ENCODE data around the gene RNF144A.

RNF144A gene

DNA sequence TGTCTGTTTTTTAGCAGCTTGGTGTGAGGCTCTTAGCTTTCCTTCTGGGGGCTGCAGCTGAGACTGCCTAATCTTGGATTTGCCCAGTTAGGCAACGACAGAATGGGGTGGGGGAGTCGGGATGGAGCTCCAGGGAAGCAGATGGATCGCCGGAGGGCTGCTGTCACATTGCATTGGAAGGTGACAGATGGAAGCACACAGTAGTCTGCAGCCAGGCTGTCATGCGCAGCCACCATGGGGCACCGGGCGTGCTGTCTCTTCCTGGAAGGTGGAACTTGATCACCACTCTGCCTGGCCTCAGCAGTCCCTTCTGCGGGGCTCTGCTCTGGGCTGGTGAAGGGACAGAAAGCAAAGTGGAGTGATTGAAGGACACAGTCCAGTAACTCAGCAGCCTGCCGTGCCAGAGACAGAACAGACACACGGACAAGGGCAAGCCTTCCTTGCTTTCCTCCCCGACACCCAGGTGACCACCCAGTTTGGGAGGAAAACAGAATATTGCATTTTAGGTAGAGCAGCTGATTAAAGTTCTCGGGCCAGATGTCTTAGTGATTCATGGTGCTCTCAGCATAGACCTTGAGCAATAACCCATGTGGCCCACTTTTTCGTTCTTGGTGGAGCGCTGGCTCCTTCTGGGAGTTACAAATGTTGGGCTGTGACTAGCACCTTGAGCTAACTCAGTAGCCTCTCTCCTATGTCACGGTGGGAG lies 40.9 kb downstream of the RNF144A start:
- peak in 8 of 42 donors; percentile 8 to 48 (median 30) for DNase-seq
- intact Hi-C loops (cut with DNase I): no loop called here

DNA sequence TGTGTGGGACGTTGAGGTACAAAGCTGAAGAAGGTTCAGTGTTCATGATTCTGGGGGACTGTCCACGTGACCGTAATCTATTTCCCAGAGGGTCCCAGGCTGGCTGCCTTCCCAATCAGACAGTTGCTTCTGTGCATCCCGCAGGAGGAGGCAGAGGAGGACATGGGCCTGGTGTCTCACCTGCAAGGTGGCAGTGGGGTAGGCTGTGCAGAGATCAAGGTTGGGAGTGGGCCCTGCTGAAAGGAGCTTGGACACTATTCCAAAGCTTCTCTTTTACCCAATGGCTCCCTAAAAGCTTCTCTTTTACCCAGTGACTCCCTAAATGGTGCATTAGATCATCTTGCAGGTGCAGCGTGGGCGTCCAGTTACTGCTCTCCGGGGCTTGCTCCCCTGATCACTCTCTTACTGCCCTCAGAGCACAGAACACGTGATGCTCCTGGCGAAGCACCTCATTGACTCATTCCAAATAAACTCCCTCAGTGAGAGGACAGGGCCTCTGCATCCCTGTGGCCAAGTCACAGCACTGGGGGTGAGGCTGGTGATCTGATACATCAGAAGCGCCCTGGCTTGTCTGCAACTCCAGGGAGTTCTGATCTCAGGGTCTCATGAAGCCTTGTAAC lies 41.5 kb downstream of the RNF144A start:
- DNase-seq: peak in 14 of 42 donors; percentile 1 to 76 (median 63)
- intact Hi-C loops (cut with DNase I): no loop called here

DNA sequence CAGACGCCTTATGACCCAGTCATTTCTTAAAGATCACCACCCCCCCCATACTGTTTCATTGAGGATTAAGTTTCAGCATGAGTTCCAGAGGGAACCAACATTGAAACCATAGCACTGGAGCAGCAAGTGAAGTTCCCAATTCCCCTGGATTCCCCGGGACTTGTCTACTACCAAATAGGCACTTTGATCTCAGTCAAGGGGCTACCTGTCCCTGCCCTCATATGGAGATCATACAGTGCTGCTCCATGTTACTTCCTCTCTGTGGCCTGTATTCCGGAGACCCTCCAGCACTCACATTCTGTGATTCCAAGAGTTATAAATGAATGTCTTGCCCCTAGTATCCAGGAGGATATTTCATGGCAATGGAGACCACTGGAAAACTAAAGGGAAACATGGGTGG lies 42.5 kb downstream of the RNF144A start:
- intact Hi-C loops (cut with DNase I): no loop called here
- DNase-seq: peak in 7 of 42 donors; percentile 0 to 41 (median 4)

GRCh38 chr2:6960659-6961058 lies 43.4 kb downstream of the RNF144A start:
- peak in 6 of 42 donors; percentile 3 to 45 (median 22) for DNase-seq
- intact Hi-C loops (cut with DNase I): no loop called here

GRCh38 chr2:6963727-6964126 lies 46.5 kb downstream of the RNF144A start:
- intact Hi-C loops (cut with DNase I): no loop called here
- peak in 3 of 42 donors; percentile 1 to 31 (median 21) for DNase-seq

DNA sequence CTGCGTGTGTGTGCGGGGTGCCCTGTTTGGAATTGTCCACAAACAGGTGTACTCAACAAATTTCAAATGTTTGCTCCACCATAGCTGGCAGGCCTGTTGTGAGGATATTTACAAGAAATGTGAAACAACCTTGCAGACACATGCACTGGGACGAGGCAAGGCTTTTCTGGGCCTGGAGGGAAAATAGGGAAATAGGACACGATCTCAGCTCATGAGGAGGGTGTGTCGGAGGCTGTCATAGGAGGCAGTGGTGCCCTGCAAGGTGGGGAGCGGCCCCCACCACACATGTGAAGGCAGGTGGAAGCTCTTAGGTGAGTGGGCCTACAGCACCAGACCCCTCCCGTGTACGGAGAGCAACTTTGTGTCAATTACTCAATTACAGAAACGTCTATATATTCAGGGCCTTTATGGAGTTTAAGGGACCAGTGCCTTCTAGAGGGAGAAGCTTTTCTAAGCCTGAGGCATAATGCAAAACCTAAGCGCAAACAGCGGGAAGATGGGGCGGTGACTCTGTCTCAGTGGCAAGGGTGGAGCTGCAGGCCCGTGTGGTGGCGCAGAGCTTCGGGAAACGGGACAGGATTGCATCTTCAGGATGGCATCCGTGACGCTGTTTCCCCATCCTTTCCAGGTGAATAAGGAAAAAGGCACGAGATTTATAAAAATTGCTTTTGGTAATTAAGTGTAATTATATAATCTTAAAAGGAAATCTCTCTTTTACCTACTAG lies 48.0 kb downstream of the RNF144A start:
- DNase-seq: peak in 11 of 42 donors; percentile 3 to 60 (median 33)
- intact Hi-C loops (cut with DNase I): no loop called here

- DNase-seq: peak in 6 of 42 donors; percentile 0 to 33 (median 8)
- intact Hi-C loops (cut with DNase I): no loop called here
Observed at GRCh38 chr2:6966446-6966940, 49.3 kb downstream of the RNF144A start.

GRCh38 chr2:6967301-6967700 lies 50.1 kb downstream of the RNF144A start:
- DNase-seq: peak in 5 of 42 donors; percentile 1 to 40 (median 8)
- intact Hi-C loops (cut with DNase I): no loop called here

GRCh38 chr2:6968319-6969100 lies 51.3 kb downstream of the RNF144A start:
- peak in 38 of 42 donors; percentile 47 to 87 (median 68) for DNase-seq
- intact Hi-C loops (cut with DNase I): no loop called here

DNA sequence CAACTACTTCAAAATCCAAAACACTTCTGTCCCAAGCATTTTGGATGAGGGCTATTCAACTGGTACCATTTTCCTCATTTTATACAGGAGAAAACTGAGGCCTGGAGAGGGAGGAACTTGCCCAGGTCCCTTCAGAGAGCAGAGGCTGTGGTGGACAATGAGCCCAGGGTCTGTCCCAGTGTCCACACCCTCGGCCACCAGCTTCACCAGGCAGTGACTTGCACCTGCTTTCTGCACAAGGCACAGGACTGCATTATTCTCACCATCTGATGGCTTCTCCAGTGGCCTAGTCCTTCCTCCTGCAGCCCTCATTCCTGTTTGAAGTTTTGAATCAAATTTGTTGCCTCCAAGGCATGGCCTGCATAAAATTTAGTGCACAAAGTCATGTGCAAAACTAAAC lies 53.3 kb downstream of the RNF144A start:
- peak in 3 of 42 donors; percentile 0 to 39 (median 32) for DNase-seq
- intact Hi-C loops (cut with DNase I): no loop called here

DNA sequence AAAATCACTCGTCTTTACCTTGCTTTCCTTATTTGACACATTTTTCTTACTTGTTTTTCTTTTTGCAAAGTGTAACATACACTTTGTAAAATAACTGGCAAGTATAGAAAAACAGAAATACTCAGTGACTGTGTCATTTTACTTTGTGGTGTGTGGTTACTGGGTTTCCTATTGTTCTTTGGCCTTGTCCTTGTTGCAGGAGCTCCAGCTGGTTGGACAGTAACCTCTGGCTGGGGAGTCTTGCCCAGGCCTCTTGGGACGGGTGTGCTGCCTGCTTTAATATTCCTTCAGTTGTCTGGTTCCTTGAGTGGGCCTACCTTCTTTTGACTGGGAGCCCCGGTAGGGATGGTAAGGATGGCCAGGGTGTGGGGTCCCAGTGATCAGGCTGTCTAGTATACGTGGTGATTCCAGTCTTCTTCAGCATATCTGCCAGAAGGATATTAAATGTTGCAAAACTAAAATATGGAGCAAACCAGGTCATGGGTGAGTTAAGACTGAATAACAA lies 53.8 kb downstream of the RNF144A start:
- peak in 6 of 42 donors; percentile 0 to 43 (median 22) for DNase-seq
- intact Hi-C loops (cut with DNase I): no loop called here

DNA sequence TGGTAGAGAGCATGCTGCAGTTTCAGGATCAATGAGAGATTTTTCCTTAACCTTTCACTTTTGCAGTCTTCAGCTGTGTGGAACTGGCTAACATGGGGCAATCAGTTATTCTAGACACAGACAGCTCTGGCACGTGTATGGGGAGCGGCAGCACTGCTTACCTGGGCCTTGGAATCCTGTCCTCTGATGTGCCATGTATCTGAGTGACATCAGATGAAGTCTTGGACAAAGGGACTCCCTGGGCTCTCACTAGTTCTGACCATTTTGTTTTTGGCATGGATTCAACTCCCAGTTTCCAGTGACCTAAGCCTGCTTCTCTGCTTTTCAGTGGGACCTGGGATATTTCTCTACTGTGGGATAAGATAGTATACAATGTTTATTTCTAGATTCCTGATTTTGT lies 54.3 kb downstream of the RNF144A start:
- intact Hi-C loops (cut with DNase I): no loop called here
- peak in 6 of 42 donors; percentile 1 to 41 (median 24) for DNase-seq

- intact Hi-C loops (cut with DNase I): no loop called here
- peak in 16 of 42 donors; percentile 28 to 86 (median 58) for DNase-seq
Observed at GRCh38 chr2:6972067-6972710, 55.0 kb downstream of the RNF144A start.

GRCh38 chr2:6973895-6974545 lies 56.8 kb downstream of the RNF144A start:
- intact Hi-C loops (cut with DNase I): no loop called here
- DNase-seq: peak in 10 of 42 donors; percentile 10 to 74 (median 56)

GRCh38 chr2:6975988-6976387 lies 58.8 kb downstream of the RNF144A start:
- intact Hi-C loops (cut with DNase I): no loop called here
- peak in 7 of 42 donors; percentile 0 to 37 (median 5) for DNase-seq

DNA sequence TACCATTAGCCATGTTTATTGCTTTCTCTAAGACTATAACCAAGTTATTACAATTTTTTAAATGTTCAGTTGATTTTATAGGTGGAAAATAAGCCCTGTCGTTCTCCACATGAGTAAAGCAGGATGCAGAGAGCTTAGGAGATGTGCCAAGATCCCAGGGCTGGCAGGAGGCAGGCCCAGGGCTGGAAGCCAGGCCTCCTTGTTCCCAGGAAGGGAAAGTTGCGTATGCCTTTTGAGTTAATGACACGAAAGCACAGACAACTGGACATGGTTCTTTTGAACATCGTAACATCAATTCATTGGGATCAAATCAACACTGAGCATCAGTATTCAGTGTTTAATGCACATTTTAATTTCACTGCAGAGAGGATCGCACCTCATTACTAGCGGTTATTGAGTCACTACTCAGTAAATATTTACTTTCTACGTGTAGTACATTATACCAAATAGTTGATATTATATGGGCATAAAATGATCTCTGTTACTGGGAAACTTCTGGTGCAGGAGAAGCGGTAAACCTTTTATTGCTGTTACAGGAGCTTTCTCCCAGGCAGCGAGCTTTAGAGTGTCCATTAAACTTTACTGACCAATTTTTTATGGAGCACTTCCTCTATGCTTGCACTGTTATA lies 60.0 kb downstream of the RNF144A start:
- peak in 34 of 42 donors; percentile 50 to 88 (median 69) for DNase-seq
- intact Hi-C loops (cut with DNase I): no loop called here

GRCh38 chr2:6977786-6978185 lies 60.6 kb downstream of the RNF144A start:
- intact Hi-C loops (cut with DNase I): no loop called here
- peak in 1 of 42 donors; percentile 7 for DNase-seq

Measured in head of caudate nucleus (tissue), 42 donors.